ENCODE measurements around the gene WHRN. TPM values are rescaled to one million over a fixed set of nuclear protein-coding genes. Genes with fewer than 3 reads are reported as not detected.

Gene WHRN
- total RNA-seq, 1 experiment from 2014 or later, result 19.8 TPM

GRCh38 chr9:114513959-114514267 is 8.6 kb upstream of the WHRN start:
- no peak for DNase-seq
- CTCF ChIA-PET, result no interaction called here
- Histone ChIP-seq H4K20me1 (ENCODE audit: insufficient read depth) (no peaks in the 10 kb centered on the region), H3K4me2 (0 out of 2 replicates have a peak overlapping the region, but pooled peaks have one; percentile 9), H3K9me3 (ENCODE audit: insufficient read depth, low read depth) (no peaks in the 10 kb centered on the region), H3K9me2 (ENCODE audit: insufficient read depth) (no peaks in the 10 kb centered on the region), H3K79me2 (ENCODE audit: low read depth) (no peaks in the 10 kb centered on the region), H2AFZ (no peak overlapping the region), H3K27ac (no peak overlapping the region), H3K36me3 (ENCODE audit: low read depth) (no peaks in the 10 kb centered on the region), H3K4me3 (no peak overlapping the region), H3F3A (ENCODE audit: insufficient read depth, low read depth) (peaks cover 5% of the 10 kb centered on the region; the same call in 1 of the 2 replicates), H3K27me3 (ENCODE audit: insufficient read depth, low read depth) (peaks cover 9% of the 10 kb centered on the region; the same call in 1 of the 2 replicates), H3K4me1 (replicated peaks; ENCODE audit: insufficient read depth) (0 out of 2 replicates have a peak, but pooled peaks cover 4% of the 10 kb centered on the region)
- no TSS peak for BruUV-seq (replicated peaks)
- POLR2A ChIA-PET (ENCODE audit: unreplicated experiment), result no interaction called here
- intact Hi-C loops (cut with micrococcal nuclease; ENCODE audit: unreplicated experiment), result no loop called here
- TF ChIP-seq EZH2 (IDR thresholded peaks at IDR 0.05; ENCODE audit: low read depth), result no peak
- TF ChIP-seq CTCF (conservative IDR thresholded peaks at IDR 0.05), result no peak

GRCh38 chr9:114513055-114513958 is 8.0 kb upstream of the WHRN start:
- Histone ChIP-seq H3K36me3 (ENCODE audit: low read depth) (no peaks in the 10 kb centered on the region), H4K20me1 (ENCODE audit: insufficient read depth) (no peaks in the 10 kb centered on the region), H2AFZ (no peak overlapping the region), H3K27me3 (ENCODE audit: insufficient read depth, low read depth) (peaks cover 9% of the 10 kb centered on the region; the same call in 1 of the 2 replicates), H3K4me1 (replicated peaks; ENCODE audit: insufficient read depth) (0 out of 2 replicates have a peak, but pooled peaks cover 4% of the 10 kb centered on the region), H3K79me2 (ENCODE audit: low read depth) (no peaks in the 10 kb centered on the region), H3F3A (ENCODE audit: insufficient read depth, low read depth) (peaks cover 5% of the 10 kb centered on the region; the same call in 1 of the 2 replicates), H3K4me3 (no peak overlapping the region), H3K4me2 (peak overlapping the region; percentile 9; the same call in 1 of the 2 replicates), H3K27ac (no peak overlapping the region), H3K9me2 (ENCODE audit: insufficient read depth) (no peaks in the 10 kb centered on the region), H3K9me3 (ENCODE audit: insufficient read depth, low read depth) (no peaks in the 10 kb centered on the region)
- no TSS peak for BruUV-seq (replicated peaks)
- ChIA-PET POLR2A (ENCODE audit: unreplicated experiment) (no interaction called here), CTCF (no interaction called here)
- DNase-seq, result peak in 1 of 2 experiments; percentile 61
- intact Hi-C loops (cut with micrococcal nuclease; ENCODE audit: unreplicated experiment), result no loop called here
- TF ChIP-seq CTCF (conservative IDR thresholded peaks at IDR 0.05) (no peak), EZH2 (IDR thresholded peaks at IDR 0.05; ENCODE audit: low read depth) (no peak)

- ChIA-PET POLR2A (ENCODE audit: unreplicated experiment) (no interaction called here), CTCF (no interaction called here)
- no TSS peak for BruUV-seq (replicated peaks)
- no peaks in the 10 kb centered on the region for H3K79me2 ChIP-seq (ENCODE audit: low read depth)
- DNase-seq, result no peak
- no peak overlapping the region for H3K27ac ChIP-seq
- no peaks in the 10 kb centered on the region for H4K20me1 ChIP-seq (ENCODE audit: insufficient read depth)
- peaks cover 5% of the 10 kb centered on the region; the same call in 1 of the 2 replicates for H3F3A ChIP-seq (ENCODE audit: insufficient read depth, low read depth)
- no peak overlapping the region for H3K4me3 ChIP-seq
- no peak for TF ChIP-seq CTCF (conservative IDR thresholded peaks at IDR 0.05)
- no peak for TF ChIP-seq EZH2 (IDR thresholded peaks at IDR 0.05; ENCODE audit: low read depth)
- H3K36me3 ChIP-seq (ENCODE audit: low read depth), result no peaks in the 10 kb centered on the region
- H3K9me3 ChIP-seq (ENCODE audit: insufficient read depth, low read depth), result no peaks in the 10 kb centered on the region
- no peak overlapping the region for H3K4me2 ChIP-seq
- H2AFZ ChIP-seq, result no peak overlapping the region
- intact Hi-C loops (cut with micrococcal nuclease; ENCODE audit: unreplicated experiment), result no loop called here
- H3K27me3 ChIP-seq (ENCODE audit: insufficient read depth, low read depth), result peaks cover 9% of the 10 kb centered on the region; the same call in 1 of the 2 replicates
- H3K9me2 ChIP-seq (ENCODE audit: insufficient read depth), result no peaks in the 10 kb centered on the region
- 0 out of 2 replicates have a peak, but pooled peaks cover 11% of the 10 kb centered on the region for H3K4me1 ChIP-seq (replicated peaks; ENCODE audit: insufficient read depth)
These were observed 7.0 kb upstream of the WHRN start for GRCh38 chr9:114511978-114512874.

All from PC-9 (cell line).